ENCODE measurements around the gene PERCC1. TPM values are rescaled to one million over a fixed set of nuclear protein-coding genes. Genes with fewer than 3 reads are reported as not detected.

The PERCC1 gene
- polyA plus RNA-seq, 4 donors, result 0.58 to 0.69 TPM; not detected in 2

- H3K4me3 ChIP-seq (ENCODE audit: low read depth in 1 of 3, low read length in 3 of 3), result peak overlapping the region; percentile 55 to 74 (median 74)
- peaks cover 0 to 13% (median 0%) of the 10 kb centered on the region in 3 donors for H3K36me3 ChIP-seq (ENCODE audit: control insufficient read depth in 3 of 3, insufficient read depth in 2 of 3, low read depth in 1 of 3, low read length in 3 of 3)
- FAIRE-seq, result no peak
- no peaks in the 10 kb centered on the region for H3K4me1 ChIP-seq (ENCODE audit: control insufficient read depth in 3 of 3, insufficient read depth in 2 of 3, low read depth in 1 of 3, low read length in 2 of 3)
- no peak for DNase-seq
- peak overlapping the region; percentile 45 to 86 (median 53) for H3K27ac ChIP-seq (ENCODE audit: low read depth in 1 of 3, low read length in 2 of 3)
- no peaks in the 10 kb centered on the region for H3K27me3 ChIP-seq (ENCODE audit: control insufficient read depth in 3 of 3, insufficient read depth in 3 of 3, low read length in 3 of 3)
- 1 to 4% (median 1%) methylated on average over 18 to 22 of the region's 22 CpGs for WGBS, 3 donors
- H3K9me3 ChIP-seq (ENCODE audit: control insufficient read depth in 2 of 2, insufficient read depth in 1 of 2, low read depth in 1 of 2, low read length in 1 of 2), result peaks cover 0 to 8% of the 10 kb centered on the region in 2 donors
Observed at GRCh38 chr16:1420111-1420539, 10.8 kb upstream of the PERCC1 start.

- peaks cover 0 to 13% (median 0%) of the 10 kb centered on the region in 3 donors for H3K36me3 ChIP-seq (ENCODE audit: control insufficient read depth in 3 of 3, insufficient read depth in 2 of 3, low read depth in 1 of 3, low read length in 3 of 3)
- DNase-seq (no peak), FAIRE-seq (no peak)
- no peak overlapping the region for H3K27ac ChIP-seq (ENCODE audit: low read depth in 1 of 3, low read length in 2 of 3)
- H3K9me3 ChIP-seq (ENCODE audit: control insufficient read depth in 2 of 2, insufficient read depth in 1 of 2, low read depth in 1 of 2, low read length in 1 of 2), result peaks cover 0 to 8% of the 10 kb centered on the region in 2 donors
- H3K4me1 ChIP-seq (ENCODE audit: control insufficient read depth in 3 of 3, insufficient read depth in 2 of 3, low read depth in 1 of 3, low read length in 2 of 3), result no peaks in the 10 kb centered on the region
- no peak overlapping the region for H3K4me3 ChIP-seq (ENCODE audit: low read depth in 1 of 3, low read length in 3 of 3)
- no peaks in the 10 kb centered on the region for H3K27me3 ChIP-seq (ENCODE audit: control insufficient read depth in 3 of 3, insufficient read depth in 3 of 3, low read length in 3 of 3)
- 86 to 87% (median 86%) methylated on average over 10 of the region's 10 CpGs for WGBS, 3 donors
Observed at GRCh38 chr16:1422076-1422475, 8.8 kb upstream of the PERCC1 start.

- H3K36me3 ChIP-seq (ENCODE audit: control insufficient read depth in 3 of 3, insufficient read depth in 2 of 3, low read depth in 1 of 3, low read length in 3 of 3), result no peaks in the 10 kb centered on the region
- no peak overlapping the region for H3K27ac ChIP-seq (ENCODE audit: low read depth in 1 of 3, low read length in 2 of 3)
- no peak for DNase-seq
- no peaks in the 10 kb centered on the region for H3K27me3 ChIP-seq (ENCODE audit: control insufficient read depth in 3 of 3, insufficient read depth in 3 of 3, low read length in 3 of 3)
- H3K4me3 ChIP-seq (ENCODE audit: low read depth in 1 of 3, low read length in 3 of 3), result no peak overlapping the region
- 91 to 93% (median 93%) methylated on average over 12 of the region's 12 CpGs for WGBS, 3 donors
- no peaks in the 10 kb centered on the region for H3K4me1 ChIP-seq (ENCODE audit: control insufficient read depth in 3 of 3, insufficient read depth in 2 of 3, low read depth in 1 of 3, low read length in 2 of 3)
- no peak for FAIRE-seq
- peaks cover 0 to 8% of the 10 kb centered on the region in 2 donors for H3K9me3 ChIP-seq (ENCODE audit: control insufficient read depth in 2 of 2, insufficient read depth in 1 of 2, low read depth in 1 of 2, low read length in 1 of 2)
Observed at GRCh38 chr16:1424028-1424427, 6.8 kb upstream of the PERCC1 start.

- 84 to 88% (median 84%) methylated on average over 15 to 16 of the region's 16 CpGs for WGBS, 3 donors
- no peaks in the 10 kb centered on the region for H3K27me3 ChIP-seq (ENCODE audit: control insufficient read depth in 3 of 3, insufficient read depth in 3 of 3, low read length in 3 of 3)
Observed at GRCh38 chr16:1425616-1426370, 5.1 kb upstream of the PERCC1 start.

GRCh38 chr16:1426734-1427471 is 4.0 kb upstream of the PERCC1 start:
- Histone ChIP-seq H3K4me3 (ENCODE audit: low read depth in 1 of 3, low read length in 3 of 3) (no peak overlapping the region), H3K9me3 (ENCODE audit: control insufficient read depth in 2 of 2, insufficient read depth in 1 of 2, low read depth in 1 of 2, low read length in 1 of 2) (peaks cover 0 to 8% of the 10 kb centered on the region in 2 donors), H3K36me3 (ENCODE audit: control insufficient read depth in 3 of 3, insufficient read depth in 2 of 3, low read depth in 1 of 3, low read length in 3 of 3) (no peaks in the 10 kb centered on the region), H3K4me1 (ENCODE audit: control insufficient read depth in 3 of 3, insufficient read depth in 2 of 3, low read depth in 1 of 3, low read length in 2 of 3) (peaks cover 0 to 7% (median 0%) of the 10 kb centered on the region in 3 donors), H3K27me3 (ENCODE audit: control insufficient read depth in 3 of 3, insufficient read depth in 3 of 3, low read length in 3 of 3) (no peaks in the 10 kb centered on the region), H3K27ac (ENCODE audit: low read depth in 1 of 3, low read length in 2 of 3) (no peak overlapping the region)
- WGBS, 3 donors, result 76 to 80% (median 80%) methylated on average over 31 to 42 of the region's 42 CpGs
- DNase-seq (no peak), FAIRE-seq (no peak)

More at GRCh38 chr16:1425616-1426370, 5.1 kb upstream of the PERCC1 start:
- Histone ChIP-seq H3K9me3 (ENCODE audit: control insufficient read depth in 2 of 2, insufficient read depth in 1 of 2, low read depth in 1 of 2, low read length in 1 of 2) (peaks cover 0 to 8% of the 10 kb centered on the region in 2 donors), H3K4me1 (ENCODE audit: control insufficient read depth in 3 of 3, insufficient read depth in 2 of 3, low read depth in 1 of 3, low read length in 2 of 3) (peaks cover 0 to 7% (median 0%) of the 10 kb centered on the region in 3 donors), H3K4me3 (ENCODE audit: low read depth in 1 of 3, low read length in 3 of 3) (no peak overlapping the region), H3K36me3 (ENCODE audit: control insufficient read depth in 3 of 3, insufficient read depth in 2 of 3, low read depth in 1 of 3, low read length in 3 of 3) (no peaks in the 10 kb centered on the region), H3K27ac (ENCODE audit: low read depth in 1 of 3, low read length in 2 of 3) (no peak overlapping the region)
- FAIRE-seq, result no peak
- no peak for DNase-seq

GRCh38 chr16:1427473-1428461 is 3.1 kb upstream of the PERCC1 start:
- no peak for DNase-seq
- H3K27me3 ChIP-seq (ENCODE audit: control insufficient read depth in 3 of 3, insufficient read depth in 3 of 3, low read length in 3 of 3), result no peaks in the 10 kb centered on the region
- H3K4me1 ChIP-seq (ENCODE audit: control insufficient read depth in 3 of 3, insufficient read depth in 2 of 3, low read depth in 1 of 3, low read length in 2 of 3), result peaks cover 0 to 7% (median 0%) of the 10 kb centered on the region in 3 donors
- H3K4me3 ChIP-seq (ENCODE audit: low read depth in 1 of 3, low read length in 3 of 3), result no peak overlapping the region
- H3K36me3 ChIP-seq (ENCODE audit: control insufficient read depth in 3 of 3, insufficient read depth in 2 of 3, low read depth in 1 of 3, low read length in 3 of 3), result no peaks in the 10 kb centered on the region
- WGBS, 3 donors, result 86 to 87% (median 87%) methylated on average over 48 to 53 of the region's 53 CpGs
- peaks cover 0 to under 1% of the 10 kb centered on the region in 2 donors for H3K9me3 ChIP-seq (ENCODE audit: control insufficient read depth in 2 of 2, insufficient read depth in 1 of 2, low read depth in 1 of 2, low read length in 1 of 2)
- H3K27ac ChIP-seq (ENCODE audit: low read depth in 1 of 3, low read length in 2 of 3), result no peak overlapping the region
- no peak for FAIRE-seq

- H3K9me3 ChIP-seq (ENCODE audit: control insufficient read depth in 2 of 2, insufficient read depth in 1 of 2, low read depth in 1 of 2, low read length in 1 of 2), result no peaks in the 10 kb centered on the region
- no peak for FAIRE-seq
- no peak overlapping the region for H3K4me3 ChIP-seq (ENCODE audit: low read depth in 1 of 3, low read length in 3 of 3)
- DNase-seq, result peak in 1 of 2 donors; percentile 33
- WGBS, 3 donors, result 33 to 46% (median 45%) methylated on average over 19 to 21 of the region's 21 CpGs
- no peaks in the 10 kb centered on the region for H3K27me3 ChIP-seq (ENCODE audit: control insufficient read depth in 3 of 3, insufficient read depth in 3 of 3, low read length in 3 of 3)
- peaks cover 0 to 7% (median 0%) of the 10 kb centered on the region in 3 donors for H3K4me1 ChIP-seq (ENCODE audit: control insufficient read depth in 3 of 3, insufficient read depth in 2 of 3, low read depth in 1 of 3, low read length in 2 of 3)
- H3K27ac ChIP-seq (ENCODE audit: low read depth in 1 of 3, low read length in 2 of 3), result no peak overlapping the region
- no peaks in the 10 kb centered on the region for H3K36me3 ChIP-seq (ENCODE audit: control insufficient read depth in 3 of 3, insufficient read depth in 2 of 3, low read depth in 1 of 3, low read length in 3 of 3)
Observed at GRCh38 chr16:1428511-1428910, 2.4 kb upstream of the PERCC1 start.

- no peaks in the 10 kb centered on the region for H3K27me3 ChIP-seq (ENCODE audit: control insufficient read depth in 3 of 3, insufficient read depth in 3 of 3, low read length in 3 of 3)
- H3K9me3 ChIP-seq (ENCODE audit: control insufficient read depth in 2 of 2, insufficient read depth in 1 of 2, low read depth in 1 of 2, low read length in 1 of 2), result no peaks in the 10 kb centered on the region
- H3K27ac ChIP-seq (ENCODE audit: low read depth in 1 of 3, low read length in 2 of 3), result no peak overlapping the region
- 57 to 84% (median 74%) methylated on average over 11 of the region's 11 CpGs for WGBS, 3 donors
- no peak for FAIRE-seq
- no peak overlapping the region for H3K4me3 ChIP-seq (ENCODE audit: low read depth in 1 of 3, low read length in 3 of 3)
- no peak for DNase-seq
- H3K36me3 ChIP-seq (ENCODE audit: control insufficient read depth in 3 of 3, insufficient read depth in 2 of 3, low read depth in 1 of 3, low read length in 3 of 3), result no peaks in the 10 kb centered on the region
- H3K4me1 ChIP-seq (ENCODE audit: control insufficient read depth in 3 of 3, insufficient read depth in 2 of 3, low read depth in 1 of 3, low read length in 2 of 3), result peaks cover 0 to 7% (median 0%) of the 10 kb centered on the region in 3 donors
Observed at GRCh38 chr16:1429012-1429411, 1.9 kb upstream of the PERCC1 start.

Data from small intestine (tissue), 7 donors.